HCT116 (cell line): ENCODE results near the gene CDC42SE2. TPM values are rescaled to one million over a fixed set of nuclear protein-coding genes. Genes with fewer than 3 reads are reported as not detected.

ENCODE experiments used
- ATAC-seq: fragments of 200-7000 bp; cut with Tn5 transposase; 2 replicates; pipeline ENCODE4 v1.9.1; 2020; ENCODE audit warnings: mild to moderate bottlenecking, moderate library complexity
- BruUV-seq: library from RNA; stranded (reverse); fragments of 400-500 nt; replicated peaks from 2 replicates; lab custom pipeline; 2021; lab: Mats Ljungman, UMichigan
- CTCF ChIA-PET: fragments of 300-600 bp; sonication (Branson Sonifier 250); formaldehyde crosslinking; loops from one replicate; lab custom pipeline; 2021; ENCODE audit warnings: antibody characterized with exemption; lab: Charles Lee
- POLR2A ChIA-PET: fragments of 300-600, 350-600 bp; sonication (Branson Sonifier 250); formaldehyde crosslinking; loops from one replicate; lab custom pipeline; 2021; ENCODE audit warnings: antibody characterized with exemption; lab: Charles Lee
- RAD21 ChIA-PET, 2 experiments: fragments of 300-600 bp; sonication (Branson Sonifier 250); formaldehyde crosslinking; loops; one replicate each; lab custom pipeline; 2023; ENCODE audit warnings: low total read pairs in 2 of 2; ENCODE audit not compliant: uncharacterized antibody in 2 of 2, unreplicated experiment in 2 of 2, low non-redundant PET in 1 of 2; lab: Charles Lee
- DNase-seq: peaks from one replicate; pipeline ENCODE4 v3.0.0-alpha.2; 2010; ENCODE audit warnings: low read depth, low spot score
- H2AFZ ChIP-seq: fragments of 200-600 bp; shearing (Covaris generic), sonication (generic); 2 replicates; pipeline ENCODE4 v1.6.1; 2017; ENCODE audit warnings: low read depth, mixed run types, mixed read lengths, antibody characterized with exemption, low read length; ENCODE audit not compliant: poor library complexity, severe bottlenecking
- H3K27ac ChIP-seq: 2 replicates; pipeline ENCODE4 v1.5.1; 2012; ENCODE audit warnings: low read depth, low read length
- H3K27me3 ChIP-seq: fragments of 200-600 bp; sonication (generic); 2 replicates; pipeline ENCODE4 v1.6.1; 2016; ENCODE audit warnings: mixed run types, low read length, mixed read lengths; ENCODE audit not compliant: insufficient read depth
- H3K36me3 ChIP-seq, 2 experiments: fragments of 200-500 bp in 1 of 2; fragments of 200-600 bp in 1 of 2; sonication (Bioruptor generic) in 1 of 2; sonication (generic) in 1 of 2; 2 replicates each; pipeline versions ENCODE4 v1.5.1 to v1.6.1; 2014 to 2016; ENCODE audit warnings: low read length in 2 of 2, inconsistent platforms in 1 of 2, mixed read lengths in 1 of 2, mixed run types in 1 of 2; ENCODE audit not compliant: insufficient read depth in 2 of 2, control insufficient read depth in 1 of 2
- H3K4me1 ChIP-seq, 2 experiments: fragments of 200-600 bp in 1 of 2; sonication (generic) in 1 of 2; 2 replicates each; pipeline versions ENCODE4 v1.5.1 to v1.6.1; 2012 to 2017; ENCODE audit warnings: low read length in 2 of 2, inconsistent platforms in 1 of 2, mild to moderate bottlenecking in 1 of 2, mixed read lengths in 1 of 2, mixed run types in 1 of 2, moderate library complexity in 1 of 2; ENCODE audit not compliant: insufficient read depth in 2 of 2, control insufficient read depth in 1 of 2
- H3K4me2 ChIP-seq: fragments of 200-600 bp; sonication (generic); 2 replicates; pipeline ENCODE4 v1.6.1; 2017; ENCODE audit warnings: mixed run types, low read length, mixed read lengths
- H3K4me3 ChIP-seq, 2 experiments: fragments of 200-600 bp in 1 of 2; sonication (generic) in 1 of 2; replicated peaks in 1 of 2; 2 replicates each; pipeline ENCODE4 v1.5.1; 2011 to 2016; ENCODE audit warnings: low read length in 2 of 2, control low read depth in 1 of 2, low read depth in 1 of 2, mild to moderate bottlenecking in 1 of 2, mixed read lengths in 1 of 2, mixed run types in 1 of 2
- H3K79me2 ChIP-seq: fragments of 200-600 bp; sonication (generic); 2 replicates; pipeline ENCODE4 v1.6.1; 2017; ENCODE audit warnings: mild to moderate bottlenecking, mixed run types, low read length, moderate library complexity, mixed read lengths; ENCODE audit not compliant: insufficient read depth
- H3K9ac ChIP-seq: fragments of 200-600 bp; sonication (generic); 2 replicates; pipeline ENCODE4 v1.6.1; 2016; ENCODE audit warnings: low read length, mixed read lengths
- H3K9me2 ChIP-seq: fragments of 200-600 bp; sonication (generic), shearing (Covaris generic); 2 replicates; pipeline ENCODE4 v1.6.1; 2017; ENCODE audit warnings: mixed run types, mild to moderate bottlenecking, moderate library complexity; ENCODE audit not compliant: insufficient read depth
- H3K9me3 ChIP-seq, 2 experiments: fragments of 200-500 bp in 1 of 2; fragments of 200-600 bp in 1 of 2; sonication (Bioruptor generic) in 1 of 2; sonication (generic) in 1 of 2; 2 replicates each; pipeline ENCODE4 v1.6.1; 2014 to 2017; ENCODE audit warnings: low read length in 2 of 2, mixed read lengths in 2 of 2, inconsistent platforms in 1 of 2, low read depth in 1 of 2, mild to moderate bottlenecking in 1 of 2, mixed run types in 1 of 2, moderate library complexity in 1 of 2; ENCODE audit not compliant: control insufficient read depth in 1 of 2, insufficient read depth in 1 of 2
- H4K20me1 ChIP-seq: fragments of 200-600 bp; sonication (generic), shearing (Covaris generic); 2 replicates; pipeline ENCODE4 v1.6.1; 2017; ENCODE audit warnings: mixed run types, mild to moderate bottlenecking, moderate library complexity; ENCODE audit not compliant: insufficient read depth
- ATF3 ChIP-seq: IDR thresholded peaks from 2 replicates; pipeline ENCODE4 v1.6.1; 2012
- CEBPB ChIP-seq: IDR thresholded peaks from 2 replicates; pipeline ENCODE4 v1.6.1; 2012; ENCODE audit warnings: low read depth
- CTCF ChIP-seq, 3 experiments: fragments of 200-600 bp in 1 of 3; sonication (generic) in 1 of 3; IDR thresholded peaks in 2 of 3; conservative IDR thresholded peaks in 1 of 3; 2 replicates each; pipeline ENCODE4 v1.5.1; 2012 to 2017; ENCODE audit warnings: low read depth in 2 of 3, low read length in 2 of 3, antibody characterized with exemption in 1 of 3, borderline replicate concordance in 1 of 3, control low read depth in 1 of 3, mild to moderate bottlenecking in 1 of 3, mixed read lengths in 1 of 3, mixed run types in 1 of 3, moderate library complexity in 1 of 3; ENCODE audit not compliant: insufficient read depth in 1 of 3
- EGR1 ChIP-seq: IDR thresholded peaks from 2 replicates; pipeline ENCODE4 v1.6.1; 2012; ENCODE audit warnings: low read depth
- ELF1 ChIP-seq: IDR thresholded peaks from 2 replicates; pipeline ENCODE4 v1.6.1; 2012; ENCODE audit warnings: low read depth, borderline replicate concordance
- EZH2 ChIP-seq: fragments of 200-600 bp; sonication (generic); IDR thresholded peaks from 2 replicates; pipeline ENCODE4 v1.6.1; 2017; ENCODE audit warnings: antibody characterized with exemption, mixed run types
- EZH2phosphoT487 ChIP-seq: fragments of 200-600 bp; IDR thresholded peaks from 2 replicates; pipeline ENCODE4 v1.6.1; 2018; ENCODE audit warnings: antibody characterized with exemption, borderline replicate concordance
- JUND ChIP-seq: IDR thresholded peaks from 2 replicates; pipeline ENCODE4 v1.6.1; 2012
- MAX ChIP-seq: IDR thresholded peaks from 2 replicates; pipeline ENCODE4 v1.6.1; 2012
- POLR2A ChIP-seq: IDR thresholded peaks from 2 replicates; pipeline ENCODE4 v1.7.0; 2011; ENCODE audit warnings: borderline replicate concordance; ENCODE audit not compliant: insufficient read depth, insufficient read length; ENCODE audit errors: extremely low read depth
- POLR2AphosphoS5 ChIP-seq: IDR thresholded peaks from 2 replicates; pipeline ENCODE4 v1.6.1; 2011; ENCODE audit warnings: mild to moderate bottlenecking, low read depth, low read length, moderate library complexity
- RAD21 ChIP-seq: IDR thresholded peaks from 2 replicates; pipeline ENCODE4 v1.6.1; 2012; ENCODE audit warnings: low read depth, mild to moderate bottlenecking
- REST ChIP-seq: IDR thresholded peaks from 2 replicates; pipeline ENCODE4 v1.6.1; 2012; ENCODE audit warnings: low read depth
- SIN3A ChIP-seq: IDR thresholded peaks from 2 replicates; pipeline ENCODE4 v1.6.1; 2012; ENCODE audit warnings: low read depth
- SRF ChIP-seq: IDR thresholded peaks from 2 replicates; pipeline ENCODE4 v1.6.1; 2012; ENCODE audit warnings: low read depth
- TCF7L2 ChIP-seq: IDR thresholded peaks from 2 replicates; pipeline ENCODE4 v1.7.0; 2011; ENCODE audit warnings: borderline replicate concordance, inconsistent platforms; ENCODE audit not compliant: insufficient read depth, insufficient read length; ENCODE audit errors: extremely low read depth
- ZBTB33 ChIP-seq: IDR thresholded peaks from 2 replicates; pipeline ENCODE4 v1.6.1; 2011; ENCODE audit warnings: mild to moderate bottlenecking, low read length, moderate library complexity; ENCODE audit not compliant: insufficient replicate concordance; ENCODE audit errors: extremely low read depth
- ZFX ChIP-seq: fragments of 450-650 bp; IDR thresholded peaks from 2 replicates; pipeline ENCODE4 v1.6.1; 2017
- ZNF274 ChIP-seq: fragments of 200-500 bp; sonication (Bioruptor generic); IDR thresholded peaks from 2 replicates; pipeline ENCODE4 v1.6.1; 2014; ENCODE audit warnings: mild to moderate bottlenecking, low read depth, low read length, inconsistent platforms
- intact Hi-C: fragments of 100-400 bp; cut with micrococcal nuclease; formaldehyde crosslinking; loops from 2 replicates; pipeline ENCODE4 v1.10.0; 2022
- total RNA-seq: library from RNA; stranded (reverse); gene quantifications from one replicate; pipeline ENCODE4 v1.2.1, GENCODE V29; 2021; ENCODE audit not compliant: unreplicated experiment

The CDC42SE2 gene
- total RNA-seq, 1 experiment from 2014 or later, result 27.0 TPM

- TF ChIP-seq REST, result no peak
- TF ChIP-seq SRF, result no peak
- no peak for TF ChIP-seq EGR1
- TF ChIP-seq CEBPB, result no peak
- no peak for TF ChIP-seq EZH2phosphoT487
Measured at GRCh38 chr5:131373265-131373664, 109.4 kb downstream of the CDC42SE2 start (continued).

GRCh38 chr5:131375351-131375750 lies 111.5 kb downstream of the CDC42SE2 start:
- ATAC-seq (no peak), DNase-seq (no peak)
- Histone ChIP-seq H3K79me2 (peaks cover 15% of the 10 kb centered on the region; the same call in 1 of the 2 replicates), H2AFZ (no peak overlapping the region), H3K9ac (no peak overlapping the region), H3K4me1 (peaks cover 2 to 4% of the 10 kb centered on the region in 2 experiments; a peak in 1 of 4 replicates), H3K4me3 (no peak overlapping the region), H3K4me2 (no peak overlapping the region), H3K27ac (no peak overlapping the region), H4K20me1 (no peaks in the 10 kb centered on the region), H3K27me3 (no peaks in the 10 kb centered on the region), H3K9me3 (no peaks in the 10 kb centered on the region), H3K9me2 (no peaks in the 10 kb centered on the region), H3K36me3 (no peaks in the 10 kb centered on the region)
- POLR2A ChIA-PET, result no interaction called here
- no TSS peak for BruUV-seq
- CTCF ChIA-PET, result no interaction called here
- RAD21 ChIA-PET, result no interaction called here
- intact Hi-C loops, result no loop called here
- TF ChIP-seq SIN3A (no peak), CEBPB (no peak), SRF (no peak), JUND (no peak), ZFX (no peak), EZH2 (no peak), CTCF (IDR thresholded peaks at IDR 0.05 in 2 of 3, conservative IDR thresholded peaks at IDR 0.05 in 1 of 3; ENCODE audit: borderline replicate concordance in 1 of 3, insufficient read depth in 1 of 3, low read depth in 2 of 3, low read length in 2 of 3) (no peak), EGR1 (no peak), RAD21 (no peak), MAX (no peak), POLR2A (no peak), ATF3 (no peak), ELF1 (no peak), POLR2AphosphoS5 (no peak), EZH2phosphoT487 (no peak), ZBTB33 (no peak), ZNF274 (no peak), TCF7L2 (no peak)
